K562 (cell line): ENCODE data around the gene CLDN5. TPM values are rescaled to one million over a fixed set of nuclear protein-coding genes. Genes with fewer than 3 reads are reported as not detected.

ENCODE experiments used
- ATAC-seq: fragments of 200-7000 bp; cut with Tn5 transposase; 3 replicates; pipeline ENCODE4 v1.9.1; 2020; ENCODE audit warnings: moderate library complexity
- BruUV-seq: library from RNA; stranded (reverse); fragments of 400-500 nt; replicated peaks from 2 replicates; lab custom pipeline; 2021; lab: Mats Ljungman, UMichigan
- CTCF ChIA-PET: fragments of 300-600 bp; formaldehyde crosslinking; extraction: SDS; loops from one replicate; lab custom pipeline; 2021; ENCODE audit warnings: low intra/inter-chr PET ratio; lab: Yijun Ruan, JAX
- POLR2A ChIA-PET: fragments of 300-600, 350-650 bp; sonication (Branson Sonifier 250); formaldehyde crosslinking; extraction: SDS; loops from one replicate; lab custom pipeline; 2021; ENCODE audit warnings: antibody characterized with exemption, inconsistent platforms; lab: Yijun Ruan, JAX
- DNase-seq, 4 experiments: peaks; one replicate each; pipeline versions ENCODE4 v3.0.0 to v3.0.0-alpha.2; 2011 to 2018; ENCODE audit warnings: low spot score in 3 of 4, mixed read lengths in 3 of 4; ENCODE audit errors: extremely low read depth in 1 of 4
- FAIRE-seq: peaks from 2 replicates; lab custom pipeline; 2011; peaks lifted over from hg19 to GRCh38; lab: Jason Lieb, UNC
- H2AFZ ChIP-seq: 2 replicates; pipeline ENCODE4 v1.6.0; 2011; ENCODE audit warnings: low read depth, low read length, control low read depth, inconsistent platforms
- H3K27ac ChIP-seq: fragments of 200-600 bp; 3 replicates; pipeline ENCODE4 v1.8.0; 2011; ENCODE audit warnings: low read depth, mild to moderate bottlenecking, control low read depth, inconsistent platforms, low read length, moderate library complexity, mixed read lengths; ENCODE audit errors: extremely low read depth
- H3K27me3 ChIP-seq, 2 experiments: fragments of 300-600 bp in 1 of 2; 2 replicates in 1 of 2; 3 replicates in 1 of 2; pipeline versions ENCODE4 v1.6.0 to v1.8.0; 2011; ENCODE audit warnings: inconsistent platforms in 2 of 2, low read length in 2 of 2, mild to moderate bottlenecking in 1 of 2, mixed read lengths in 1 of 2, moderate library complexity in 1 of 2; ENCODE audit not compliant: control insufficient read depth in 2 of 2, insufficient read depth in 2 of 2
- H3K36me3 ChIP-seq: fragments of 300-600 bp; 3 replicates; pipeline ENCODE4 v1.8.0; 2011; ENCODE audit warnings: mild to moderate bottlenecking, low read length, inconsistent platforms; ENCODE audit not compliant: control insufficient read depth, insufficient read depth
- H3K4me1 ChIP-seq, 2 experiments: fragments of 200-600 bp in 1 of 2; replicated peaks in 1 of 2; 2 replicates in 1 of 2; 3 replicates in 1 of 2; pipeline versions ENCODE4 v1.5.1 to v1.8.0; 2011; ENCODE audit warnings: inconsistent platforms in 2 of 2, low read length in 2 of 2, mild to moderate bottlenecking in 1 of 2, mixed read lengths in 1 of 2, moderate library complexity in 1 of 2; ENCODE audit not compliant: control insufficient read depth in 2 of 2, insufficient read depth in 2 of 2
- H3K4me2 ChIP-seq: 2 replicates; pipeline ENCODE4 v1.6.1; 2011; ENCODE audit warnings: low read length, control low read depth, inconsistent platforms, mixed read lengths; ENCODE audit not compliant: insufficient read depth
- H3K4me3 ChIP-seq: fragments of 200-600 bp; sonication (generic), shearing (Covaris generic); 2 replicates; pipeline ENCODE4 v1.5.1; 2016; ENCODE audit warnings: control low read depth, inconsistent platforms
- H3K79me2 ChIP-seq: fragments of 200-600 bp; 3 replicates; pipeline ENCODE4 v1.8.0; 2011; ENCODE audit warnings: low read length, inconsistent platforms; ENCODE audit not compliant: control insufficient read depth, insufficient read depth
- H3K9ac ChIP-seq, 2 experiments: 2 replicates each; pipeline versions ENCODE4 v1.6.0 to v1.6.1; 2011; ENCODE audit warnings: low read depth in 2 of 2, low read length in 2 of 2, control low read depth in 1 of 2, inconsistent platforms in 1 of 2, mild to moderate bottlenecking in 1 of 2, mixed read lengths in 1 of 2; ENCODE audit not compliant: insufficient read depth in 1 of 2
- H3K9me1 ChIP-seq: one replicate; pipeline ENCODE4 v1.6.0; 2011; ENCODE audit warnings: inconsistent platforms, mild to moderate bottlenecking, low read length, moderate library complexity; ENCODE audit not compliant: control insufficient read depth, insufficient read depth
- H3K9me3 ChIP-seq: replicated peaks from 2 replicates; pipeline ENCODE4 v1.5.1; 2011; ENCODE audit warnings: low read depth, low read length, inconsistent platforms; ENCODE audit not compliant: control insufficient read depth, insufficient read depth
- H4K20me1 ChIP-seq: replicated peaks from 2 replicates; pipeline ENCODE4 v1.6.1; 2011; ENCODE audit warnings: low read length, inconsistent platforms, mixed read lengths; ENCODE audit not compliant: control insufficient read depth, insufficient read depth
- KDM2B ChIP-seq: fragments of 250-450 bp; sonication (Bioruptor Pico); IDR thresholded peaks from 2 replicates; pipeline ENCODE4 v1.8.0; 2021; ENCODE audit warnings: mild to moderate bottlenecking, moderate library complexity
- MAFG ChIP-seq: fragments of 450-650 bp; conservative IDR thresholded peaks from 2 replicates; pipeline ENCODE4 v1.6.1; 2016; ENCODE audit warnings: missing genetic modification characterization, missing compliant biosample characterization
- NR2C2 ChIP-seq, 2 experiments: fragments of 200-800 bp in 1 of 2; sonication (Bioruptor generic) in 1 of 2; sonication (generic) in 1 of 2; formaldehyde crosslinking in 1 of 2; IDR thresholded peaks; 2 replicates each; pipeline versions ENCODE4 v1.6.1 to v1.8.0; 2016 to 2022; ENCODE audit warnings: mild to moderate bottlenecking in 1 of 2, missing compliant biosample characterization in 1 of 2, missing genetic modification characterization in 1 of 2, missing genetic modification reagents in 1 of 2
- PML ChIP-seq: IDR thresholded peaks from 2 replicates; pipeline ENCODE4 v1.6.1; 2012; ENCODE audit warnings: low read length, inconsistent platforms
- POLR2AphosphoS2 ChIP-seq: IDR thresholded peaks from 2 replicates; pipeline ENCODE4 v1.6.1; 2012; ENCODE audit warnings: low read length, improper control_type of control experiment
- POLR2AphosphoS5 ChIP-seq: IDR thresholded peaks from 2 replicates; pipeline ENCODE4 v1.6.1; 2011; ENCODE audit warnings: mild to moderate bottlenecking, low read depth, low read length, moderate library complexity; ENCODE audit not compliant: control insufficient read depth, insufficient read depth
- POLR2B ChIP-seq: fragments of 450-650 bp; IDR thresholded peaks from 2 replicates; pipeline ENCODE4 v1.6.1; 2018; ENCODE audit warnings: low read depth; ENCODE audit not compliant: partially characterized antibody
- RAD21 ChIP-seq, 2 experiments: fragments of 250-450 bp in 1 of 2; fragments of 450-650 bp in 1 of 2; sonication (Bioruptor Pico) in 1 of 2; formaldehyde crosslinking in 1 of 2; IDR thresholded peaks in 1 of 2; conservative IDR thresholded peaks in 1 of 2; 2 replicates each; pipeline versions ENCODE4 v1.4.0 to v1.8.0; 2020 to 2022; ENCODE audit warnings: mild to moderate bottlenecking in 2 of 2, moderate library complexity in 1 of 2
- RBFOX2 ChIP-seq: fragments of 200-400 bp; formaldehyde crosslinking; IDR thresholded peaks from 2 replicates; pipeline ENCODE4 v1.6.1; 2017; ENCODE audit warnings: low read depth, mild to moderate bottlenecking, low read length, moderate library complexity
- RBM22 ChIP-seq: fragments of 200-400 bp; formaldehyde crosslinking; IDR thresholded peaks from 2 replicates; pipeline ENCODE4 v1.6.1; 2018; ENCODE audit warnings: low read length, low read depth; ENCODE audit not compliant: poor library complexity, severe bottlenecking
- RHOXF2B ChIP-seq: fragments of 250-450 bp; sonication (Bioruptor Pico); conservative IDR thresholded peaks from 2 replicates; pipeline ENCODE4 v1.5.1; 2021
- ZNF12 ChIP-seq: sonication (generic); formaldehyde crosslinking; IDR thresholded peaks from 2 replicates; pipeline ENCODE4 v1.4.0; 2020; ENCODE audit warnings: mild to moderate bottlenecking, missing genetic modification reagents
- ZNF830 ChIP-seq: fragments of 250-450 bp; sonication (Bioruptor Pico); IDR thresholded peaks from 2 replicates; pipeline ENCODE4 v1.5.0; 2021; ENCODE audit warnings: mild to moderate bottlenecking
- WGBS: fragments of 100-300 bp; shearing (Covaris generic); methylation state at CpG from one replicate; pipeline ENCODE4 v1.1.6; 2016; ENCODE audit warnings: low coverage, mixed read lengths; ENCODE audit not compliant: insufficient coverage; ENCODE audit errors: missing lambda C conversion rate; 5-methylcytosine and 5-hydroxymethylcytosine counted together
- in situ Hi-C: fragments of 300-500 bp; cut with MboI; formaldehyde crosslinking; loops from 4 replicates; pipeline ENCODE4 v1.15.0; 2018; ENCODE audit warnings: inconsistent platforms, mixed read lengths
- intact Hi-C: fragments of 100-400 bp; cut with micrococcal nuclease; formaldehyde crosslinking; loops from 2 replicates; pipeline ENCODE4 v1.14.2; 2022
- polyA plus RNA-seq, 8 experiments: library from polyadenylated mRNA; depleted of rRNA in 4 of 8; stranded (reverse) in 5 of 8; unstranded in 3 of 8; fragments of >200 nt; fragmentation: Nextera tagmentation in 2 of 8; fragmentation: Illumina TruSeq in 1 of 8; extraction: Ambion mirVana in 2 of 8; extraction: Trizol in 1 of 8; gene quantifications; 2 replicates each; pipeline versions ENCODE4 v1.2.1 to v1.2.3, GENCODE V29; 2011 to 2014; ENCODE audit warnings: inconsistent platforms in 1 of 8, missing spikeins in 1 of 8
- total RNA-seq, 7 experiments: library from RNA; depleted of rRNA in 6 of 7; stranded (reverse); fragments of >200 nt in 6 of 7; fragmentation: Illumina TruSeq in 2 of 7; extraction: Trizol in 2 of 7; gene quantifications; 2 replicates each; pipeline versions ENCODE4 v1.2.1 to v1.2.3, GENCODE V29; 2011 to 2021; ENCODE audit warnings: low replicate concordance in 1 of 7
- TF ChIP-seq, protein P1 (sequence below): sonication (generic); formaldehyde crosslinking; IDR thresholded peaks from 2 replicates; pipeline ENCODE4 v1.8.1; 2022; ENCODE audit warnings: missing genetic modification reagents
- TF ChIP-seq, protein P2 (sequence below): fragments of 250-450 bp; sonication (Bioruptor Pico); IDR thresholded peaks from 2 replicates; pipeline ENCODE4 v1.5.0; 2021

Gene CLDN5
- total and polyA plus RNA-seq, 9 of the 15 experiments (the other 6 are each of a cell fraction or from before 2014, with no cell fraction given) = 0.20 TPM; not detected in 8

DNA sequence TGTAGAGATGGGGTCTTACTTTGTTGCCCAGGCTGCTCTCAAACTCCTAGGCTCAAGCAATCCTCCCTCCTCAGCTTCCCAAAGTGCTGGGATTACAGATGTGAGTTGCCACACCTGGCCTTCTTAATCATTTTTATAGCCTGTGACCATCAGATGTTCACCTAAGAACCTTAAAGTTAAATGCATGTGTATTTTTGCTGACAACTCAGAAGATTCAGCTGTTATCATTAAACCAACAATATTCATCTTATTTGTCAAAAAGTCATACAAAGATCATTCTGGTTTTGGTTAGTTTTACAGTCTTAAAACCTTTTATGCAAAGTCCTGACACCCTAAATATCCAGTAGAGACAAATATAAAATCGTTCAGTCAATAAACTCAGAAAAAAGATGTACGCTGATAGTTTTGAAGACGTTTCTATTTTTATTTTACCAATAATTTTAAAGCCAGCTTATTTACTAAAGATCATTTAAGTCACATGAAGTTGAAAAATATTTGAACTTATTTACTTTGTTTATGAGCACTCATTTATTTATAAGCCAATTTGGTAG lies 22.2 kb downstream of the CLDN5 start (continued):
- TF ChIP-seq NR2C2 (CRISPR knock-in tag; IDR thresholded peaks at IDR 0.05) = no peak
- no peak for TF ChIP-seq NR2C2 (tag; IDR thresholded peaks at IDR 0.05)
- TF ChIP-seq, protein P1, sequence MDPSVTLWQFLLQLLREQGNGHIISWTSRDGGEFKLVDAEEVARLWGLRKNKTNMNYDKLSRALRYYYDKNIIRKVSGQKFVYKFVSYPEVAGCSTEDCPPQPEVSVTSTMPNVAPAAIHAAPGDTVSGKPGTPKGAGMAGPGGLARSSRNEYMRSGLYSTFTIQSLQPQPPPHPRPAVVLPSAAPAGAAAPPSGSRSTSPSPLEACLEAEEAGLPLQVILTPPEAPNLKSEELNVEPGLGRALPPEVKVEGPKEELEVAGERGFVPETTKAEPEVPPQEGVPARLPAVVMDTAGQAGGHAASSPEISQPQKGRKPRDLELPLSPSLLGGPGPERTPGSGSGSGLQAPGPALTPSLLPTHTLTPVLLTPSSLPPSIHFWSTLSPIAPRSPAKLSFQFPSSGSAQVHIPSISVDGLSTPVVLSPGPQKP (CRISPR knock-in tag) = no peak
- TF ChIP-seq RBM22 = no peak
- TF ChIP-seq KDM2B = no peak
- TF ChIP-seq POLR2B = peak; percentile 31
- TF ChIP-seq ZNF830 (CRISPR knock-in tag) = no peak
- TF ChIP-seq PML = no peak
- TF ChIP-seq MAFG (tag) = peak; percentile 56; the same call in 1 of the 2 replicates
- TF ChIP-seq RAD21 (CRISPR knock-in tag; conservative IDR thresholded peaks at IDR 0.05 in 1 of 2, IDR thresholded peaks at IDR 0.05 in 1 of 2) = no peak
- TF ChIP-seq, all 486 proteins: peak for 7

DNA sequence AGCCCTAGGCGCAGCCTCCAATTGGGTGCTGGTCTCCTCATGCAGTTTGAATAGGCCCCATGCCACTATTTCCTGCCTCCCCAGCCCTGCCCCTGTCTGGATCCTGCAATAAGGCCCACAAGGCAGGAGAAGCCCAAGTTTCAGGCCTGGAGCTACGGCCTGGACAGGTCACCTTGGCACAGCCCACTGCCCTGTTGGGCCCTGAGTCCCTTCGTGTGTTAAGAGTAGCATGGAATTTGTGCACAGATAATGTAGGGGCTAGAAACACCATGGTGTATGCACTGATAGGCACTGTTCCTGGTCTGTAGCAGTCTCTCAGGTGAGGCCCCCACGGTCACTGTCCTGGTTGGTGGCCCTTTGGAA lies 24.3 kb downstream of the CLDN5 start:
- peaks cover 100% of the 10 kb centered on the region for H3K36me3 ChIP-seq
- H3K9me1 ChIP-seq = no peaks in the 10 kb centered on the region
- 91% methylated on average over 4 of the region's 4 CpGs for WGBS
- no peak overlapping the region for H2AFZ ChIP-seq
- H3K4me2 ChIP-seq = no peak overlapping the region
- no peaks in the 10 kb centered on the region for H3K79me2 ChIP-seq
- intact Hi-C loops (no loop called here), in situ Hi-C loops (loop anchor here (10.0 kb wide), 1 partner anchor 845 kb away; no protein-coding TSS in a partner anchor)
- H3K9me3 ChIP-seq = no peaks in the 10 kb centered on the region
- no peak overlapping the region for H3K4me3 ChIP-seq
- H4K20me1 ChIP-seq = no peaks in the 10 kb centered on the region
- TF ChIP-seq POLR2AphosphoS5 (peak; percentile 14; the same call in 1 of the 2 replicates), RBFOX2 (peak; percentile 54; the same call in 1 of the 2 replicates), POLR2AphosphoS2 (0 out of 2 replicates have a peak, but pooled peaks have one; percentile 28), ZNF12 (CRISPR knock-in tag) (0 out of 2 replicates have a peak, but pooled peaks have one; percentile 40), RHOXF2B (CRISPR knock-in tag) (0 out of 2 replicates have a peak, but pooled peaks have one; percentile 61)
- TF ChIP-seq, protein P2, sequence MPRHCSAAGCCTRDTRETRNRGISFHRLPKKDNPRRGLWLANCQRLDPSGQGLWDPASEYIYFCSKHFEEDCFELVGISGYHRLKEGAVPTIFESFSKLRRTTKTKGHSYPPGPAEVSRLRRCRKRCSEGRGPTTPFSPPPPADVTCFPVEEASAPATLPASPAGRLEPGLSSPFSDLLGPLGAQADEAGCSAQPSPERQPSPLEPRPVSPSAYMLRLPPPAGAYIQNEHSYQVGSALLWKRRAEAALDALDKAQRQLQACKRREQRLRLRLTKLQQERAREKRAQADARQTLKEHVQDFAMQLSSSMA = no peak
- no peaks in the 10 kb centered on the region for H3K27me3 ChIP-seq
- ChIA-PET CTCF (no interaction called here), POLR2A (interaction anchor here (0.6 to 5.1 kb wide), 5 partner anchors 8 to 428 kb away, joined by 3 to 46 read pairs (median 4); partner anchors contain the start of gene CDC45)
- ATAC-seq = no peak
- no peak overlapping the region for H3K27ac ChIP-seq
- no peaks in the 10 kb centered on the region; a peak in 2 of 5 replicates for H3K4me1 ChIP-seq
- no TSS peak for BruUV-seq
- peak overlapping the region in 1 of 2 experiments; percentile 15; a peak in 1 of 4 replicates for H3K9ac ChIP-seq
- peak in 1 of 4 experiments; percentile 39 for DNase-seq
- FAIRE-seq = no peak
